Heart left ventricle (tissue), 13 donors: ENCODE data around the gene RBM20.

ENCODE experiments used
- POLR2A ChIP-seq, 2 donors: fragments of 450-650 bp; IDR thresholded peaks; one replicate each; pipeline ENCODE4 v1.6.1; 2017; ENCODE audit warnings: antibody characterized with exemption in 2 of 2, mild to moderate bottlenecking in 2 of 2, moderate library complexity in 2 of 2
- TF ChIP-seq, protein P1 (sequence below), 12 donors: fragments of 200-600 bp; sonication (generic) in 4 of 12; IDR thresholded peaks; one replicate each; pipeline versions ENCODE4 v1.5.0 to v1.8.0; 2018 to 2022; ENCODE audit warnings: antibody characterized with exemption in 12 of 12, mild to moderate bottlenecking in 5 of 12
- donor health status: ischemic (EF 13 %, LVEDD 7.1; RV severe dilation, severe dysfunction).
- donor health status: DM: no; HTN: yes; CAD: no.
- donor health status: DM: no; HTN: no; CAD: no.
- donor health status: ischemic (EF 25% LVEDD 6.9; RV normal size, moderate dysfunction).
- donor health status: ischemic (EF 25% LVEDD 5.7; RV mildly dilated, moderate dysfunction).
- donor health status: ischemic (EF 35%, LVEDD 5.7; RV mildly dilated, moderate dysfunction).
- donor health status: nonischemic (EF 11% LVEDD 7.7; RV severe dilation, severe dysfunction).
- donor health status: DM: yes; HTN: yes; CAD: no.
- donor health status: PGD.
- donor health status: ischemic (EF 29% LVEDD 5.4; RV normal size, mild dysfunction).
- donor health status: nonischemic (EF 23%, LVEDD 6.1; RV moderate dilation, normal function).

- no peak for TF ChIP-seq POLR2A (IDR thresholded peaks at IDR 0.05)
- TF ChIP-seq, protein P1, sequence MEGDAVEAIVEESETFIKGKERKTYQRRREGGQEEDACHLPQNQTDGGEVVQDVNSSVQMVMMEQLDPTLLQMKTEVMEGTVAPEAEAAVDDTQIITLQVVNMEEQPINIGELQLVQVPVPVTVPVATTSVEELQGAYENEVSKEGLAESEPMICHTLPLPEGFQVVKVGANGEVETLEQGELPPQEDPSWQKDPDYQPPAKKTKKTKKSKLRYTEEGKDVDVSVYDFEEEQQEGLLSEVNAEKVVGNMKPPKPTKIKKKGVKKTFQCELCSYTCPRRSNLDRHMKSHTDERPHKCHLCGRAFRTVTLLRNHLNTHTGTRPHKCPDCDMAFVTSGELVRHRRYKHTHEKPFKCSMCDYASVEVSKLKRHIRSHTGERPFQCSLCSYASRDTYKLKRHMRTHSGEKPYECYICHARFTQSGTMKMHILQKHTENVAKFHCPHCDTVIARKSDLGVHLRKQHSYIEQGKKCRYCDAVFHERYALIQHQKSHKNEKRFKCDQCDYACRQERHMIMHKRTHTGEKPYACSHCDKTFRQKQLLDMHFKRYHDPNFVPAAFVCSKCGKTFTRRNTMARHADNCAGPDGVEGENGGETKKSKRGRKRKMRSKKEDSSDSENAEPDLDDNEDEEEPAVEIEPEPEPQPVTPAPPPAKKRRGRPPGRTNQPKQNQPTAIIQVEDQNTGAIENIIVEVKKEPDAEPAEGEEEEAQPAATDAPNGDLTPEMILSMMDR (IDR thresholded peaks at IDR 0.05): no peak
Observed at GRCh38 chr10:110822035-110822711, 178.0 kb downstream of the RBM20 start.
